SKM-1 treated with dmso at 0.1 percent for 144 hours (cell line): Measurements from ENCODE around the gene RPL18A.

Experiments used
- DNase-seq: peaks from one replicate; lab custom pipeline; 2025; ENCODE audit not compliant: unreplicated experiment; lab: John Stamatoyannopoulos, UW

Gene RPL18A

GRCh38 chr19:17908244-17908643, 48.5 kb downstream of the RPL18A start:
- DNase-seq, result no peak

- DNase-seq, result no peak
Observed at GRCh38 chr19:17909003-17909732, 49.5 kb downstream of the RPL18A start.

GRCh38 chr19:17910791-17911360, 51.2 kb downstream of the RPL18A start:
- no peak for DNase-seq
